IMR-90 (cell line): Measurements from ENCODE around the gene PPP1CB.

Experiments
- BHLHE40 ChIP-seq: fragments of 150-350 bp; IDR thresholded peaks from 2 replicates; pipeline ENCODE4 v1.6.1; 2016; ENCODE audit warnings: mild to moderate bottlenecking, low read depth, low read length
- ELK1 ChIP-seq: fragments of 150-350 bp; IDR thresholded peaks from 2 replicates; pipeline ENCODE4 v1.6.1; 2016; ENCODE audit warnings: low read depth, mild to moderate bottlenecking, low read length, moderate library complexity, borderline replicate concordance
- FOS ChIP-seq: fragments of 150-350 bp; IDR thresholded peaks from 2 replicates; pipeline ENCODE4 v1.6.1; 2016; ENCODE audit warnings: low read depth, low read length
- MAFK ChIP-seq: IDR thresholded peaks from 2 replicates; pipeline ENCODE4 v1.6.1; 2012; ENCODE audit warnings: low read depth, low read length, improper control_type of control experiment
- MAZ ChIP-seq: IDR thresholded peaks from 2 replicates; pipeline ENCODE4 v1.6.1; 2012; ENCODE audit warnings: low read depth, mild to moderate bottlenecking, low read length, improper control_type of control experiment, moderate library complexity, borderline replicate concordance
- MXI1 ChIP-seq: IDR thresholded peaks from 2 replicates; pipeline ENCODE4 v1.6.1; 2012; ENCODE audit warnings: low read depth, mild to moderate bottlenecking, low read length, moderate library complexity, borderline replicate concordance
- POLR2A ChIP-seq: IDR thresholded peaks from 2 replicates; pipeline ENCODE4 v1.6.1; 2012; ENCODE audit warnings: mild to moderate bottlenecking, low read depth, low read length
- RCOR1 ChIP-seq: IDR thresholded peaks from 2 replicates; pipeline ENCODE4 v1.6.1; 2012; ENCODE audit warnings: mild to moderate bottlenecking, low read length, improper control_type of control experiment; ENCODE audit not compliant: insufficient replicate concordance
- RFX5 ChIP-seq: IDR thresholded peaks from 2 replicates; pipeline ENCODE4 v1.8.0; 2012; ENCODE audit warnings: low read depth, mild to moderate bottlenecking, low read length, moderate library complexity
- TF ChIP-seq, protein P1 (sequence below): conservative IDR thresholded peaks from 2 replicates; pipeline ENCODE4 v1.5.1; 2012; ENCODE audit warnings: mild to moderate bottlenecking, low read depth, low read length, improper control_type of control experiment

- TF ChIP-seq, protein P1, sequence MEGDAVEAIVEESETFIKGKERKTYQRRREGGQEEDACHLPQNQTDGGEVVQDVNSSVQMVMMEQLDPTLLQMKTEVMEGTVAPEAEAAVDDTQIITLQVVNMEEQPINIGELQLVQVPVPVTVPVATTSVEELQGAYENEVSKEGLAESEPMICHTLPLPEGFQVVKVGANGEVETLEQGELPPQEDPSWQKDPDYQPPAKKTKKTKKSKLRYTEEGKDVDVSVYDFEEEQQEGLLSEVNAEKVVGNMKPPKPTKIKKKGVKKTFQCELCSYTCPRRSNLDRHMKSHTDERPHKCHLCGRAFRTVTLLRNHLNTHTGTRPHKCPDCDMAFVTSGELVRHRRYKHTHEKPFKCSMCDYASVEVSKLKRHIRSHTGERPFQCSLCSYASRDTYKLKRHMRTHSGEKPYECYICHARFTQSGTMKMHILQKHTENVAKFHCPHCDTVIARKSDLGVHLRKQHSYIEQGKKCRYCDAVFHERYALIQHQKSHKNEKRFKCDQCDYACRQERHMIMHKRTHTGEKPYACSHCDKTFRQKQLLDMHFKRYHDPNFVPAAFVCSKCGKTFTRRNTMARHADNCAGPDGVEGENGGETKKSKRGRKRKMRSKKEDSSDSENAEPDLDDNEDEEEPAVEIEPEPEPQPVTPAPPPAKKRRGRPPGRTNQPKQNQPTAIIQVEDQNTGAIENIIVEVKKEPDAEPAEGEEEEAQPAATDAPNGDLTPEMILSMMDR = no peak
- TF ChIP-seq RCOR1 (no peak), POLR2A (no peak), MAFK (no peak), RFX5 (no peak), MXI1 (no peak), FOS (no peak), BHLHE40 (no peak), MAZ (no peak), ELK1 (no peak)
Observed at GRCh38 chr2:28767337-28767736, 15.7 kb downstream of the PPP1CB start.
